Fibroblast of the conjunctiva (primary cell): ENCODE results near the gene EBP.
"Not testable (repeated sequence)": the region's sequence is repeated elsewhere in the genome, so short reads cannot be mapped to it uniquely, and the experiment has no call there.

Experiments
- DNase-seq: peaks from one replicate; pipeline ENCODE4 v3.0.0-alpha.2; 2010; ENCODE audit warnings: low read depth

The EBP gene

GRCh38 chrX:48493890-48494364, 27.7 kb upstream of the EBP start:
- no peak for DNase-seq

GRCh38 chrX:48496660-48497059, 24.9 kb upstream of the EBP start:
- DNase-seq = no peak

GRCh38 chrX:48497871-48498270, 23.7 kb upstream of the EBP start:
- DNase-seq = no peak

GRCh38 chrX:48498374-48498809, 23.2 kb upstream of the EBP start:
- no peak for DNase-seq

- no peak for DNase-seq
These were observed 17.3 kb upstream of the EBP start for GRCh38 chrX:48504261-48504660.

GRCh38 chrX:48505481-48505880, 16.1 kb upstream of the EBP start:
- DNase-seq = no peak

GRCh38 chrX:48507246-48507645, 14.4 kb upstream of the EBP start:
- no peak for DNase-seq

- DNase-seq = no peak
These were observed 13.0 kb upstream of the EBP start, which contains the start of gene PORCN for GRCh38 chrX:48508400-48509244. Gene PORCN, plus strand, starts transcription at chrX:48508992. Its CDS starts 829 bp downstream, at chrX:48509821.

GRCh38 chrX:48509245-48509590, 12.4 kb upstream of the EBP start:
- DNase-seq = no peak

GRCh38 chrX:48509619-48510018, 12.0 kb upstream of the EBP start:
- no peak for DNase-seq

GRCh38 chrX:48511560-48511959, 10.0 kb upstream of the EBP start:
- no peak for DNase-seq

GRCh38 chrX:48512371-48512935, 9.2 kb upstream of the EBP start:
- DNase-seq = no peak

GRCh38 chrX:48513670-48514069, 7.9 kb upstream of the EBP start:
- no peak for DNase-seq

GRCh38 chrX:48514126-48514806, 7.3 kb upstream of the EBP start:
- DNase-seq = no peak

- no peak for DNase-seq
These were observed 6.6 kb upstream of the EBP start for GRCh38 chrX:48514868-48515460.

GRCh38 chrX:48515842-48516241, 5.8 kb upstream of the EBP start:
- DNase-seq = no peak

GRCh38 chrX:48516285-48516684, 5.3 kb upstream of the EBP start:
- no peak for DNase-seq

- no peak for DNase-seq
These were observed 4.6 kb upstream of the EBP start for GRCh38 chrX:48516987-48517386.

GRCh38 chrX:48519481-48519880, 2.1 kb upstream of the EBP start:
- DNase-seq = not testable (repeated sequence)

GRCh38 chrX:48520455-48520854, 1.2 kb upstream of the EBP start:
- DNase-seq = no peak

GRCh38 chrX:48520976-48521352, 644 bp upstream of the EBP start:
- no peak for DNase-seq

GRCh38 chrX:48522291-48522690, 683 bp downstream of the EBP start:
- no peak for DNase-seq

GRCh38 chrX:48523682-48524081, 2.1 kb downstream of the EBP start:
- DNase-seq = no peak
